Measurements from ENCODE around the gene KIF21A. TPM values are rescaled to one million over a fixed set of nuclear protein-coding genes. Genes with fewer than 3 reads are reported as not detected.

KIF21A gene
- total and polyA plus RNA-seq, 2 donors (not counting 3 experiments of a cell fraction or from before 2014, with no cell fraction given), result 1.8 to 10.1 TPM

DNA sequence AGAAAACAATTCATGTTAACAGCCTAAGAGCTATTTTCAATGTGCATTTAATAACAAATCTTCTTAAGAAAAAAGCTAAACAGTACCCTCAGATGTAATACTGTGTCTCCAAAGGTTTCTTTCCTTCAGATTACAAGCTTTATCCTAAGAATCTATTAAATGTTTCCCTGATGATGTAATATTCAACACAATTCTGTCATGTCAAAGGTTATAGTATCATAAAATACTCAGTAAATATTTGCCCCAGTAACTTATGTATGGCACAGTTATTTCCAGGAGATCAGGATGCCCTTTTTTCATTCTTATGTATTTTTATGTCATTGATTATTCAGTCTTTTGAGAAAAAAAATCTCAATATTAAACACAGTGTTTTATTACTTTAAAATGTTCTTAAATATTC, 128.4 kb downstream of the KIF21A start:
- Histone ChIP-seq H3K9me1 (replicated peaks; ENCODE audit: control insufficient read depth, extremely low read depth, insufficient read depth, low read length) (no peaks in the 10 kb centered on the region), H3K9ac (replicated peaks; ENCODE audit: extremely low read depth, insufficient read depth, low read length) (no peak overlapping the region), H3K79me2 (ENCODE audit: control insufficient read depth, insufficient read depth, low read length) (no peaks in the 10 kb centered on the region), H3K36me3 (ENCODE audit: control insufficient read depth in 2 of 2, extremely low read depth in 1 of 2, insufficient read depth in 2 of 2, low read length in 2 of 2) (no peaks in the 10 kb centered on the region), H4K20me1 (replicated peaks; ENCODE audit: control insufficient read depth, extremely low read depth, insufficient read depth, low read length) (no peaks in the 10 kb centered on the region), H3K4me1 (ENCODE audit: control insufficient read depth, extremely low read depth, insufficient read depth, low read length) (peaks cover 6% of the 10 kb centered on the region), H3K27ac (ENCODE audit: insufficient read depth, low read depth, low read length) (no peak overlapping the region), H3K4me3 (replicated peaks in 1 of 3; ENCODE audit: insufficient read depth in 1 of 3, low read depth in 1 of 3, low read length in 3 of 3) (no peak overlapping the region), H3K27me3 (ENCODE audit: control insufficient read depth in 2 of 2, insufficient read depth in 2 of 2, low read length in 2 of 2) (no peaks in the 10 kb centered on the region), H2AFZ (ENCODE audit: low read depth, low read length) (no peak overlapping the region), H3K9me3 (replicated peaks; ENCODE audit: control insufficient read depth, insufficient read depth, low read length) (no peaks in the 10 kb centered on the region), H3K4me2 (ENCODE audit: insufficient read depth, low read length) (no peak overlapping the region)
- FAIRE-seq, result no peak
- peak; percentile 20 for DNase-seq (ENCODE audit: low read depth, low spot score)
- intact Hi-C loops (cut with micrococcal nuclease) (loop anchor here (10.0 kb wide), 2 partner anchors 450 to 790 kb away; partner anchors contain the start of gene SLC2A13), dilution Hi-C loops (cut with MboI; ENCODE audit: extremely low pct_ligation_motif_present, low sequenced_read_pairs) (no loop called here)
- ChIA-PET CTCF (interaction anchor here (1.1 to 2.3 kb wide), 2 partner anchors 51 to 377 kb away, joined by 3 to 5 read pairs; no protein-coding TSS in a partner anchor), POLR2A (no interaction called here)
- no peak for TF ChIP-seq EZH2 (IDR thresholded peaks at IDR 0.05; ENCODE audit: borderline replicate concordance, low read depth, low read length, severe bottlenecking)
- TF ChIP-seq, protein P1, sequence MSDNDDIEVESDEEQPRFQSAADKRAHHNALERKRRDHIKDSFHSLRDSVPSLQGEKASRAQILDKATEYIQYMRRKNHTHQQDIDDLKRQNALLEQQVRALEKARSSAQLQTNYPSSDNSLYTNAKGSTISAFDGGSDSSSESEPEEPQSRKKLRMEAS (IDR thresholded peaks at IDR 0.05; ENCODE audit: insufficient read depth, insufficient read length), result no peak
- no TSS peak for BruUV-seq (replicated peaks)

DNA sequence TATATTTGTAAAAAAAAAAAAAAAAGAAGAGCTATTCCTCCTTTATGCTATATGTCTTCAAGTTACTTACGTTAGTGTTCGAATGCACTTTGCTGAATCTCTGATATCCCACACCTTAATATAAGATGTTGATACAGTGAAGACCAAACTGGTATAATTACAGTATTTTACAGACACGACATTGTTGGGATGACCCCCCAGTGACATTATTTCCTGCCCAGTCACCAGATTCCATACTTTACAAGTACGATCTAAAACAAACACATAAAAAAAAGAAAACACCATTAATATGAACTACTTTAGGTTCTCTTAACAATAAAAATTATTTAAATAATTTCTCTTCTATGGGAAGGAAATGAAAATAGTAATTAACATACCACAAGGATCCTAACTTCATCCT, 133.4 kb downstream of the KIF21A start:
- ChIA-PET CTCF (interaction anchor here (1.0 kb wide), 2 partner anchors 31 to 37 kb away, joined by 3 to 6 read pairs; no protein-coding TSS in a partner anchor), POLR2A (no interaction called here)
- no TSS peak for BruUV-seq (replicated peaks)
- peak overlapping the region; percentile 23 for H3K27ac ChIP-seq (ENCODE audit: insufficient read depth, low read depth, low read length)
- H3K9me1 ChIP-seq (replicated peaks; ENCODE audit: control insufficient read depth, extremely low read depth, insufficient read depth, low read length), result no peaks in the 10 kb centered on the region
- no peak for TF ChIP-seq JUN (IDR thresholded peaks at IDR 0.05; ENCODE audit: borderline replicate concordance, insufficient read depth, insufficient read length, low read depth)
- TF ChIP-seq EZH2 (IDR thresholded peaks at IDR 0.05; ENCODE audit: borderline replicate concordance, low read depth, low read length, severe bottlenecking), result no peak
- no peak for TF ChIP-seq FOS (IDR thresholded peaks at IDR 0.05; ENCODE audit: borderline replicate concordance, insufficient read depth, low read length)
- no peak for TF ChIP-seq MYC (IDR thresholded peaks at IDR 0.05; ENCODE audit: low read depth, low read length)
- TF ChIP-seq, protein P2, sequence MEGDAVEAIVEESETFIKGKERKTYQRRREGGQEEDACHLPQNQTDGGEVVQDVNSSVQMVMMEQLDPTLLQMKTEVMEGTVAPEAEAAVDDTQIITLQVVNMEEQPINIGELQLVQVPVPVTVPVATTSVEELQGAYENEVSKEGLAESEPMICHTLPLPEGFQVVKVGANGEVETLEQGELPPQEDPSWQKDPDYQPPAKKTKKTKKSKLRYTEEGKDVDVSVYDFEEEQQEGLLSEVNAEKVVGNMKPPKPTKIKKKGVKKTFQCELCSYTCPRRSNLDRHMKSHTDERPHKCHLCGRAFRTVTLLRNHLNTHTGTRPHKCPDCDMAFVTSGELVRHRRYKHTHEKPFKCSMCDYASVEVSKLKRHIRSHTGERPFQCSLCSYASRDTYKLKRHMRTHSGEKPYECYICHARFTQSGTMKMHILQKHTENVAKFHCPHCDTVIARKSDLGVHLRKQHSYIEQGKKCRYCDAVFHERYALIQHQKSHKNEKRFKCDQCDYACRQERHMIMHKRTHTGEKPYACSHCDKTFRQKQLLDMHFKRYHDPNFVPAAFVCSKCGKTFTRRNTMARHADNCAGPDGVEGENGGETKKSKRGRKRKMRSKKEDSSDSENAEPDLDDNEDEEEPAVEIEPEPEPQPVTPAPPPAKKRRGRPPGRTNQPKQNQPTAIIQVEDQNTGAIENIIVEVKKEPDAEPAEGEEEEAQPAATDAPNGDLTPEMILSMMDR (IDR thresholded peaks at IDR 0.05; ENCODE audit: extremely low read depth in 1 of 2, insufficient read depth in 1 of 2, low read depth in 1 of 2, low read length in 2 of 2), result no peak
- TF ChIP-seq, protein P1 (IDR thresholded peaks at IDR 0.05; ENCODE audit: insufficient read depth, insufficient read length), result no peak
- no peak overlapping the region for H2AFZ ChIP-seq (ENCODE audit: low read depth, low read length)
- no peaks in the 10 kb centered on the region for H3K36me3 ChIP-seq (ENCODE audit: control insufficient read depth in 2 of 2, extremely low read depth in 1 of 2, insufficient read depth in 2 of 2, low read length in 2 of 2)
- no peaks in the 10 kb centered on the region for H4K20me1 ChIP-seq (replicated peaks; ENCODE audit: control insufficient read depth, extremely low read depth, insufficient read depth, low read length)
- H3K27me3 ChIP-seq (ENCODE audit: control insufficient read depth in 2 of 2, insufficient read depth in 2 of 2, low read length in 2 of 2), result no peaks in the 10 kb centered on the region
- intact Hi-C loops (cut with micrococcal nuclease), result no loop called here
- FAIRE-seq, result no peak
- DNase-seq (ENCODE audit: low read depth, low spot score), result peak; percentile 61
- no peaks in the 10 kb centered on the region for H3K79me2 ChIP-seq (ENCODE audit: control insufficient read depth, insufficient read depth, low read length)
- no peaks in the 10 kb centered on the region for H3K9me3 ChIP-seq (replicated peaks; ENCODE audit: control insufficient read depth, insufficient read depth, low read length)
- dilution Hi-C loops (cut with MboI; ENCODE audit: extremely low pct_ligation_motif_present, low sequenced_read_pairs), result no loop called here
- H3K4me1 ChIP-seq (ENCODE audit: control insufficient read depth, extremely low read depth, insufficient read depth, low read length), result peaks cover 12% of the 10 kb centered on the region
- H3K9ac ChIP-seq (replicated peaks; ENCODE audit: extremely low read depth, insufficient read depth, low read length), result no peak overlapping the region
- peak overlapping the region; percentile 51 for H3K4me2 ChIP-seq (ENCODE audit: insufficient read depth, low read length)
- no peak overlapping the region for H3K4me3 ChIP-seq (replicated peaks in 1 of 3; ENCODE audit: insufficient read depth in 1 of 3, low read depth in 1 of 3, low read length in 3 of 3)

Data from endothelial cell of umbilical vein (primary cell).